ENCODE results near the gene FMNL2. TPM values are rescaled to one million over a fixed set of nuclear protein-coding genes. Genes with fewer than 3 reads are reported as not detected.

FMNL2 gene
- total RNA-seq, 1 experiment from 2014 or later = 46.5 TPM

DNA sequence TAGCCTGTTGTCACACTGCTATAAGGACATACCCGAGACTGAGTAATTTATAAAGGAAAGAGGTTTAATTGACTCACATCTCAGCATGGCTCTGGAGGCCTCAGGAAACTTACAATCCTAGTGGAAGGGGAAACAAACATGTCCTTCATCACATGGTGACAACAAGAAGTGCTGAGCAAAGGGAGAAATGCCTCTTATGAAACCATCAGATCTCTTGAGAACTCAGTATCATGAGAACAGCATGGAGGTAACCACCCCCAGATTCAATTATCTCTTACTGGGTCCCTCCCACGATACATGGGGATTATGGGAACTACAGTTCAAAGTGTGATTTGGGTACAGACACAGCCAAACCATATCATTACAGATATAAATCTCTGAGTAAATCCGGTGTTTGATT is 233.6 kb downstream of the FMNL2 start:
- intact Hi-C loops (cut with micrococcal nuclease; ENCODE audit: unreplicated experiment) = no loop called here
- Mint-ChIP-seq H3K9me3 (ENCODE audit: low read depth, unreplicated experiment) (no peaks in the 10 kb centered on the region), H3K4me1 (ENCODE audit: low read depth, unreplicated experiment) (peaks cover 5% of the 10 kb centered on the region), H3K36me3 (ENCODE audit: insufficient read depth, unreplicated experiment) (peaks cover 5% of the 10 kb centered on the region), H3K27me3 (ENCODE audit: unreplicated experiment) (no peaks in the 10 kb centered on the region), H3K4me3 (ENCODE audit: low read depth, unreplicated experiment) (no peak overlapping the region), H3K27ac (ENCODE audit: unreplicated experiment) (no peak overlapping the region)
- BruUV-seq (replicated peaks) = no TSS peak
- CTCF ChIA-PET = no interaction called here
- TF ChIP-seq, protein P1, sequence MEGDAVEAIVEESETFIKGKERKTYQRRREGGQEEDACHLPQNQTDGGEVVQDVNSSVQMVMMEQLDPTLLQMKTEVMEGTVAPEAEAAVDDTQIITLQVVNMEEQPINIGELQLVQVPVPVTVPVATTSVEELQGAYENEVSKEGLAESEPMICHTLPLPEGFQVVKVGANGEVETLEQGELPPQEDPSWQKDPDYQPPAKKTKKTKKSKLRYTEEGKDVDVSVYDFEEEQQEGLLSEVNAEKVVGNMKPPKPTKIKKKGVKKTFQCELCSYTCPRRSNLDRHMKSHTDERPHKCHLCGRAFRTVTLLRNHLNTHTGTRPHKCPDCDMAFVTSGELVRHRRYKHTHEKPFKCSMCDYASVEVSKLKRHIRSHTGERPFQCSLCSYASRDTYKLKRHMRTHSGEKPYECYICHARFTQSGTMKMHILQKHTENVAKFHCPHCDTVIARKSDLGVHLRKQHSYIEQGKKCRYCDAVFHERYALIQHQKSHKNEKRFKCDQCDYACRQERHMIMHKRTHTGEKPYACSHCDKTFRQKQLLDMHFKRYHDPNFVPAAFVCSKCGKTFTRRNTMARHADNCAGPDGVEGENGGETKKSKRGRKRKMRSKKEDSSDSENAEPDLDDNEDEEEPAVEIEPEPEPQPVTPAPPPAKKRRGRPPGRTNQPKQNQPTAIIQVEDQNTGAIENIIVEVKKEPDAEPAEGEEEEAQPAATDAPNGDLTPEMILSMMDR (IDR thresholded peaks at IDR 0.05; ENCODE audit: unreplicated experiment) = no peak
- no peak for DNase-seq

- BruUV-seq (replicated peaks) = no TSS peak
- Mint-ChIP-seq H3K27ac (ENCODE audit: unreplicated experiment) (no peak overlapping the region), H3K9me3 (ENCODE audit: low read depth, unreplicated experiment) (no peaks in the 10 kb centered on the region), H3K36me3 (ENCODE audit: insufficient read depth, unreplicated experiment) (peaks cover 5% of the 10 kb centered on the region), H3K4me3 (ENCODE audit: low read depth, unreplicated experiment) (no peak overlapping the region), H3K27me3 (ENCODE audit: unreplicated experiment) (no peaks in the 10 kb centered on the region), H3K4me1 (ENCODE audit: low read depth, unreplicated experiment) (no peaks in the 10 kb centered on the region)
- intact Hi-C loops (cut with micrococcal nuclease; ENCODE audit: unreplicated experiment) = no loop called here
- CTCF ChIA-PET = interaction anchor here (0.7 kb wide), 1 partner anchor 163 kb away, joined by 10 read pairs; no protein-coding TSS in a partner anchor
- no peak for DNase-seq
- TF ChIP-seq, protein P1 (IDR thresholded peaks at IDR 0.05; ENCODE audit: unreplicated experiment) = no peak
Measured at GRCh38 chr2:152569186-152569585, 234.2 kb downstream of the FMNL2 start.

- TF ChIP-seq, protein P1 (IDR thresholded peaks at IDR 0.05; ENCODE audit: unreplicated experiment) = no peak
- Mint-ChIP-seq H3K27me3 (ENCODE audit: unreplicated experiment) (no peaks in the 10 kb centered on the region), H3K9me3 (ENCODE audit: low read depth, unreplicated experiment) (no peaks in the 10 kb centered on the region), H3K27ac (ENCODE audit: unreplicated experiment) (no peak overlapping the region), H3K4me3 (ENCODE audit: low read depth, unreplicated experiment) (no peak overlapping the region), H3K36me3 (ENCODE audit: insufficient read depth, unreplicated experiment) (no peaks in the 10 kb centered on the region), H3K4me1 (ENCODE audit: low read depth, unreplicated experiment) (no peaks in the 10 kb centered on the region)
- CTCF ChIA-PET = interaction anchor here (0.7 kb wide), 1 partner anchor 265 kb away, joined by 3 read pairs; no protein-coding TSS in a partner anchor
- intact Hi-C loops (cut with micrococcal nuclease; ENCODE audit: unreplicated experiment) = no loop called here
- DNase-seq = no peak
- BruUV-seq (replicated peaks) = no TSS peak
Measured at GRCh38 chr2:152571048-152571766, 236.2 kb downstream of the FMNL2 start.

DNA sequence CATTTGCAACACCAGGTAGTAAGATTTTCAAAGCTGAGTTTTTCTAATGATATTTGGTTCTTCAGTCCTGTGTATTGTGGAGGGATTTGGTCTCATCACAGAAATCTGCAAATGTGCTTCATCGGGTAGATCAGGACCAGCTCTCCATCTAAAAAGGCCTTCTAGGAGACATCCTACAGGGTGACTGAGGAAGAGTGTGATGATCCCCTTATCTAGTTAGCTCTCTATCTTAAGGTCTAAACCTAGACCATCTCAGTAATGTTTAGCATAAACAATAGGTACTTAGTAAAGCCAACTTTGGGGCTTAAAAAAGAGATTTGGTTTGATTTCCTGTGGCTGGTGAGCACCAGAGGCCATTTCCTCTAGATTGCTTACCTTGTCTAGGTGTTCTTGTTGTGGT is 237.1 kb downstream of the FMNL2 start:
- CTCF ChIA-PET = no interaction called here
- Mint-ChIP-seq H3K36me3 (ENCODE audit: insufficient read depth, unreplicated experiment) (no peaks in the 10 kb centered on the region), H3K27ac (ENCODE audit: unreplicated experiment) (no peak overlapping the region), H3K4me3 (ENCODE audit: low read depth, unreplicated experiment) (no peak overlapping the region), H3K4me1 (ENCODE audit: low read depth, unreplicated experiment) (no peaks in the 10 kb centered on the region), H3K9me3 (ENCODE audit: low read depth, unreplicated experiment) (no peaks in the 10 kb centered on the region), H3K27me3 (ENCODE audit: unreplicated experiment) (no peaks in the 10 kb centered on the region)
- TF ChIP-seq, protein P1 (IDR thresholded peaks at IDR 0.05; ENCODE audit: unreplicated experiment) = no peak
- intact Hi-C loops (cut with micrococcal nuclease; ENCODE audit: unreplicated experiment) = no loop called here
- no peak for DNase-seq
- BruUV-seq (replicated peaks) = no TSS peak

All from Calu3 (cell line).